Measurements from ENCODE around the gene S100A9. TPM values are rescaled to one million over a fixed set of nuclear protein-coding genes. Genes with fewer than 3 reads are reported as not detected.

Gene S100A9
- total and polyA plus RNA-seq, 4 donors = 35.0 to 603 (median 158) TPM

DNA sequence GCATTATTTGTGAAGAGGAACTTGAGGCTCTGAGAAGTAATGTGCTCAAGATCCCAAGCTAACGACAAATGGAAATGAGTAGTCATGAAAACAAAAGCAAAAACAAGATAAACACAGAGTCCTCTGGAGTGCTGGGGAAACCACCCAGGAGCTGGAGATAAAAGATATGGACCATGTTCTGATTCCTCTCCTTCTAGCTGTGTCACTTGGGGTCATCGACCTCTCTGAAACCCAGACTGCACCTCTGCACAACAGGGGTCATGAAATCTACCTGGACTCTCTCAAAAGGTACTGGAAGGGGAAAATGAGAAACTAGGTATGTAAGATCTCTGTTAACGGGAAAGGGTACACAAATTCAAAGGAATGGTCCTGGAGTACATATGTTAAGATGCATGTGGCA lies 15.5 kb upstream of the S100A9 start:
- H3K4me1 ChIP-seq (ENCODE audit: control insufficient read depth in 4 of 4, insufficient read depth in 4 of 4, low read length in 3 of 4) = no peaks in the 10 kb centered on the region
- DNase-seq (ENCODE audit: low spot score) = no peak
- no peak overlapping the region for H3K4me3 ChIP-seq (ENCODE audit: low read depth in 1 of 3, low read length in 3 of 3)
- WGBS = 64% methylated on average over 3 of the region's 3 CpGs
- peaks cover 0 to 5% (median 0%) of the 10 kb centered on the region in 4 donors for H3K27me3 ChIP-seq (ENCODE audit: control insufficient read depth in 4 of 4, insufficient read depth in 4 of 4, low read length in 3 of 4)
- no peak overlapping the region for H3K9ac ChIP-seq (ENCODE audit: low read depth in 1 of 2, low read length in 2 of 2)
- no peaks in the 10 kb centered on the region for H3K36me3 ChIP-seq (ENCODE audit: control insufficient read depth in 4 of 4, insufficient read depth in 3 of 4, low read depth in 1 of 4, low read length in 3 of 4)
- no peak overlapping the region for H3K27ac ChIP-seq (ENCODE audit: low read depth in 1 of 2, low read length in 2 of 2)
- H3K9me3 ChIP-seq (ENCODE audit: control insufficient read depth in 4 of 4, low read length in 3 of 4) = no peaks in the 10 kb centered on the region
- TF ChIP-seq TAF1 (conservative IDR thresholded peaks at IDR 0.05) = no peak
- no peak for TF ChIP-seq JUND (IDR thresholded peaks at IDR 0.05)
- TF ChIP-seq FOXA1 (IDR thresholded peaks at IDR 0.05) = no peak
- TF ChIP-seq, protein P1, sequence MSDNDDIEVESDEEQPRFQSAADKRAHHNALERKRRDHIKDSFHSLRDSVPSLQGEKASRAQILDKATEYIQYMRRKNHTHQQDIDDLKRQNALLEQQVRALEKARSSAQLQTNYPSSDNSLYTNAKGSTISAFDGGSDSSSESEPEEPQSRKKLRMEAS (IDR thresholded peaks at IDR 0.05) = no peak
- no peak for TF ChIP-seq HNF4A (conservative IDR thresholded peaks at IDR 0.05)
- no peak for TF ChIP-seq RAD21 (IDR thresholded peaks at IDR 0.05)
- no peak for TF ChIP-seq EGR1 (IDR thresholded peaks at IDR 0.05; ENCODE audit: low read depth in 2 of 2)
- TF ChIP-seq, protein P2, sequence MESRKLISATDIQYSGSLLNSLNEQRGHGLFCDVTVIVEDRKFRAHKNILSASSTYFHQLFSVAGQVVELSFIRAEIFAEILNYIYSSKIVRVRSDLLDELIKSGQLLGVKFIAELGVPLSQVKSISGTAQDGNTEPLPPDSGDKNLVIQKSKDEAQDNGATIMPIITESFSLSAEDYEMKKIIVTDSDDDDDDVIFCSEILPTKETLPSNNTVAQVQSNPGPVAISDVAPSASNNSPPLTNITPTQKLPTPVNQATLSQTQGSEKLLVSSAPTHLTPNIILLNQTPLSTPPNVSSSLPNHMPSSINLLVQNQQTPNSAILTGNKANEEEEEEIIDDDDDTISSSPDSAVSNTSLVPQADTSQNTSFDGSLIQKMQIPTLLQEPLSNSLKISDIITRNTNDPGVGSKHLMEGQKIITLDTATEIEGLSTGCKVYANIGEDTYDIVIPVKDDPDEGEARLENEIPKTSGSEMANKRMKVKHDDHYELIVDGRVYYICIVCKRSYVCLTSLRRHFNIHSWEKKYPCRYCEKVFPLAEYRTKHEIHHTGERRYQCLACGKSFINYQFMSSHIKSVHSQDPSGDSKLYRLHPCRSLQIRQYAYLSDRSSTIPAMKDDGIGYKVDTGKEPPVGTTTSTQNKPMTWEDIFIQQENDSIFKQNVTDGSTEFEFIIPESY (IDR thresholded peaks at IDR 0.05) = no peak
- TF ChIP-seq SP1 (IDR thresholded peaks at IDR 0.05) = no peak
- TF ChIP-seq HNF4G (IDR thresholded peaks at IDR 0.05) = no peak

DNA sequence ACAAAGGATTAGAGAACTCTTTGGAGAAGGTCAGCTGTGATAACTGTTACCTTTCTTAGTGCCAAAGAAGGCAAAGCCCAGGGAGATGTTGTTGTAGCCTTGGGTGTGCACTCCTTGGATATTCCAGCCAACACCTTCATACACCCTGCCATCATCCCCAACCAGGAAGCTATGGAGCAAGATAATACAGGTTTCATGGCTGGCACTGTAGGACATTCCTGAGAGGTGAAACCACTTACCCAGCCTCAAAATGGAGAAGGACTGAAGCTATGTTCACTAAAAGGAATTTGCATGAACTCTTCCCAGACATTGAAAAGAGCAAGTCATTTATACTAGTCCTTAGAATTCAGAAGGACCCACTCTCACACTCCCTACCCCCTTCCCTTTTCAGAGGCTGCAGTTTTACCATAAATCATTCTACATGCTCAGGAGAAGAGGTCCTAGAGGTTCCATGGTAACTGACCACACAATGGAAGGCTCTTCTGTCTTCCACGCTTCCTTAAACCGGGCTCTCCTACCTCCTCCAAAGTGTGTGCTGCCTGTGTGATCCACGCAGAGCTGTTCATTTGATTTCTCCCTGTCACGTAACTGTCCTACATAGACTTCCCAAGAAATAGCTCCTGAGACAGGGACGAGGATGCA lies 14.5 kb upstream of the S100A9 start:
- H3K9ac ChIP-seq (ENCODE audit: low read depth in 1 of 2, low read length in 2 of 2) = no peak overlapping the region
- TF ChIP-seq, protein P3, sequence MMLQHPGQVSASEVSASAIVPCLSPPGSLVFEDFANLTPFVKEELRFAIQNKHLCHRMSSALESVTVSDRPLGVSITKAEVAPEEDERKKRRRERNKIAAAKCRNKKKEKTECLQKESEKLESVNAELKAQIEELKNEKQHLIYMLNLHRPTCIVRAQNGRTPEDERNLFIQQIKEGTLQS (IDR thresholded peaks at IDR 0.05) = no peak
- TF ChIP-seq FOXA1 (IDR thresholded peaks at IDR 0.05) = no peak
- no peak for TF ChIP-seq YY1 (IDR thresholded peaks at IDR 0.05)
- TF ChIP-seq HNF4A (conservative IDR thresholded peaks at IDR 0.05) = no peak
- TF ChIP-seq, protein P4, sequence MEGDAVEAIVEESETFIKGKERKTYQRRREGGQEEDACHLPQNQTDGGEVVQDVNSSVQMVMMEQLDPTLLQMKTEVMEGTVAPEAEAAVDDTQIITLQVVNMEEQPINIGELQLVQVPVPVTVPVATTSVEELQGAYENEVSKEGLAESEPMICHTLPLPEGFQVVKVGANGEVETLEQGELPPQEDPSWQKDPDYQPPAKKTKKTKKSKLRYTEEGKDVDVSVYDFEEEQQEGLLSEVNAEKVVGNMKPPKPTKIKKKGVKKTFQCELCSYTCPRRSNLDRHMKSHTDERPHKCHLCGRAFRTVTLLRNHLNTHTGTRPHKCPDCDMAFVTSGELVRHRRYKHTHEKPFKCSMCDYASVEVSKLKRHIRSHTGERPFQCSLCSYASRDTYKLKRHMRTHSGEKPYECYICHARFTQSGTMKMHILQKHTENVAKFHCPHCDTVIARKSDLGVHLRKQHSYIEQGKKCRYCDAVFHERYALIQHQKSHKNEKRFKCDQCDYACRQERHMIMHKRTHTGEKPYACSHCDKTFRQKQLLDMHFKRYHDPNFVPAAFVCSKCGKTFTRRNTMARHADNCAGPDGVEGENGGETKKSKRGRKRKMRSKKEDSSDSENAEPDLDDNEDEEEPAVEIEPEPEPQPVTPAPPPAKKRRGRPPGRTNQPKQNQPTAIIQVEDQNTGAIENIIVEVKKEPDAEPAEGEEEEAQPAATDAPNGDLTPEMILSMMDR (IDR thresholded peaks at IDR 0.05; ENCODE audit: low read depth, low read length, missing input control) = no peak
- TF ChIP-seq RAD21 (IDR thresholded peaks at IDR 0.05) = no peak
- TF ChIP-seq, protein P5, sequence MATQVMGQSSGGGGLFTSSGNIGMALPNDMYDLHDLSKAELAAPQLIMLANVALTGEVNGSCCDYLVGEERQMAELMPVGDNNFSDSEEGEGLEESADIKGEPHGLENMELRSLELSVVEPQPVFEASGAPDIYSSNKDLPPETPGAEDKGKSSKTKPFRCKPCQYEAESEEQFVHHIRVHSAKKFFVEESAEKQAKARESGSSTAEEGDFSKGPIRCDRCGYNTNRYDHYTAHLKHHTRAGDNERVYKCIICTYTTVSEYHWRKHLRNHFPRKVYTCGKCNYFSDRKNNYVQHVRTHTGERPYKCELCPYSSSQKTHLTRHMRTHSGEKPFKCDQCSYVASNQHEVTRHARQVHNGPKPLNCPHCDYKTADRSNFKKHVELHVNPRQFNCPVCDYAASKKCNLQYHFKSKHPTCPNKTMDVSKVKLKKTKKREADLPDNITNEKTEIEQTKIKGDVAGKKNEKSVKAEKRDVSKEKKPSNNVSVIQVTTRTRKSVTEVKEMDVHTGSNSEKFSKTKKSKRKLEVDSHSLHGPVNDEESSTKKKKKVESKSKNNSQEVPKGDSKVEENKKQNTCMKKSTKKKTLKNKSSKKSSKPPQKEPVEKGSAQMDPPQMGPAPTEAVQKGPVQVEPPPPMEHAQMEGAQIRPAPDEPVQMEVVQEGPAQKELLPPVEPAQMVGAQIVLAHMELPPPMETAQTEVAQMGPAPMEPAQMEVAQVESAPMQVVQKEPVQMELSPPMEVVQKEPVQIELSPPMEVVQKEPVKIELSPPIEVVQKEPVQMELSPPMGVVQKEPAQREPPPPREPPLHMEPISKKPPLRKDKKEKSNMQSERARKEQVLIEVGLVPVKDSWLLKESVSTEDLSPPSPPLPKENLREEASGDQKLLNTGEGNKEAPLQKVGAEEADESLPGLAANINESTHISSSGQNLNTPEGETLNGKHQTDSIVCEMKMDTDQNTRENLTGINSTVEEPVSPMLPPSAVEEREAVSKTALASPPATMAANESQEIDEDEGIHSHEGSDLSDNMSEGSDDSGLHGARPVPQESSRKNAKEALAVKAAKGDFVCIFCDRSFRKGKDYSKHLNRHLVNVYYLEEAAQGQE (IDR thresholded peaks at IDR 0.05) = no peak
- TF ChIP-seq SP1 (IDR thresholded peaks at IDR 0.05) = no peak
- no peak for TF ChIP-seq EGR1 (IDR thresholded peaks at IDR 0.05; ENCODE audit: low read depth in 2 of 2)
- TF ChIP-seq, protein P2 (IDR thresholded peaks at IDR 0.05) = no peak
- no peak for TF ChIP-seq NR2F2 (IDR thresholded peaks at IDR 0.05)
- TF ChIP-seq FOXA2 (IDR thresholded peaks at IDR 0.05) = no peak
- no peak for TF ChIP-seq JUND (IDR thresholded peaks at IDR 0.05)
- no peak for TF ChIP-seq HNF4G (IDR thresholded peaks at IDR 0.05)
- TF ChIP-seq TAF1 (conservative IDR thresholded peaks at IDR 0.05) = no peak
- no peak for TF ChIP-seq GABPA (IDR thresholded peaks at IDR 0.05 in 1 of 2, conservative IDR thresholded peaks at IDR 0.05 in 1 of 2)
- no peak for TF ChIP-seq RXRA (IDR thresholded peaks at IDR 0.05)
- TF ChIP-seq, protein P1 (IDR thresholded peaks at IDR 0.05) = no peak
- H3K9me3 ChIP-seq (ENCODE audit: control insufficient read depth in 4 of 4, low read length in 3 of 4) = no peaks in the 10 kb centered on the region
- no peak overlapping the region for H3K27ac ChIP-seq (ENCODE audit: low read depth in 1 of 2, low read length in 2 of 2)
- H3K4me1 ChIP-seq (ENCODE audit: control insufficient read depth in 4 of 4, insufficient read depth in 4 of 4, low read length in 3 of 4) = no peaks in the 10 kb centered on the region
- DNase-seq (ENCODE audit: low spot score) = no peak
- WGBS = 49% methylated on average over 5 of the region's 5 CpGs
- H3K4me3 ChIP-seq (ENCODE audit: low read depth in 1 of 3, low read length in 3 of 3) = no peak overlapping the region
- H3K36me3 ChIP-seq (ENCODE audit: control insufficient read depth in 4 of 4, insufficient read depth in 3 of 4, low read depth in 1 of 4, low read length in 3 of 4) = no peaks in the 10 kb centered on the region
- peaks cover 0 to under 1% (median 0%) of the 10 kb centered on the region in 4 donors for H3K27me3 ChIP-seq (ENCODE audit: control insufficient read depth in 4 of 4, insufficient read depth in 4 of 4, low read length in 3 of 4)
